CD4-positive, alpha-beta memory T cell (primary cell): ENCODE data around the gene FAM131B. TPM values are rescaled to one million over a fixed set of nuclear protein-coding genes. Genes with fewer than 3 reads are reported as not detected.

ENCODE experiments used
- CTCF ChIA-PET: fragments of 350-600 bp; sonication (Branson Sonifier 250); formaldehyde crosslinking; loops from one replicate; lab custom pipeline; 2021; ENCODE audit warnings: inconsistent platforms; ENCODE audit not compliant: partially characterized antibody; lab: Charles Lee
- POLR2A ChIA-PET: fragments of 350-600 bp; sonication (Branson Sonifier 250); formaldehyde crosslinking; loops from one replicate; lab custom pipeline; 2021; ENCODE audit not compliant: partially characterized antibody; lab: Charles Lee
- DNase-seq, 5 donors: peaks; one replicate each; pipeline versions ENCODE4 v3.0.0 to v3.0.0-alpha.2; 2020 to 2022; ENCODE audit warnings: mixed read lengths in 1 of 5
- H3K27ac ChIP-seq: one replicate; pipeline ENCODE4 v1.7.0; 2013; ENCODE audit warnings: low read depth, low read length
- H3K27me3 ChIP-seq: 2 replicates; pipeline ENCODE4 v1.7.0; 2013; ENCODE audit warnings: mild to moderate bottlenecking, low read length, moderate library complexity; ENCODE audit not compliant: insufficient read depth
- H3K36me3 ChIP-seq: 2 replicates; pipeline ENCODE4 v1.7.0; 2013; ENCODE audit warnings: mild to moderate bottlenecking, low read length, moderate library complexity; ENCODE audit not compliant: insufficient read depth
- H3K4me1 ChIP-seq: 2 replicates; pipeline ENCODE4 v1.7.0; 2013; ENCODE audit warnings: mild to moderate bottlenecking, low read length, moderate library complexity; ENCODE audit not compliant: insufficient read depth
- H3K4me3 ChIP-seq, 2 donors: one replicate each; pipeline ENCODE4 v1.7.0; 2013; ENCODE audit warnings: low read length in 2 of 2, mild to moderate bottlenecking in 1 of 2
- H3K9me3 ChIP-seq, 2 donors: one replicate each; pipeline ENCODE4 v1.7.0; 2013; ENCODE audit warnings: low read length in 2 of 2, control low read depth in 1 of 2; ENCODE audit not compliant: control insufficient read depth in 1 of 2
- H3K27ac Mint-ChIP-seq, 7 donors: one replicate each; pipeline ENCODE4 v1.8.0; 2020 to 2021; ENCODE audit warnings: mixed read lengths in 7 of 7, mild to moderate bottlenecking in 6 of 7, inconsistent platforms in 3 of 7, moderate library complexity in 3 of 7
- H3K27me3 Mint-ChIP-seq, 2 donors: one replicate each; pipeline ENCODE4 v1.8.0; 2020 to 2021; ENCODE audit warnings: mixed read lengths in 2 of 2
- H3K36me3 Mint-ChIP-seq, 2 donors: one replicate each; pipeline ENCODE4 v1.8.0; 2020 to 2021; ENCODE audit warnings: mixed read lengths in 2 of 2, inconsistent platforms in 1 of 2, mild to moderate bottlenecking in 1 of 2
- H3K4me1 Mint-ChIP-seq, 4 donors: one replicate each; pipeline ENCODE4 v1.8.0; 2020 to 2021; ENCODE audit warnings: mixed read lengths in 4 of 4, mild to moderate bottlenecking in 1 of 4
- H3K4me3 Mint-ChIP-seq, 8 donors: one replicate each; pipeline ENCODE4 v1.8.0; 2020 to 2021; ENCODE audit warnings: mixed read lengths in 8 of 8, mild to moderate bottlenecking in 7 of 8, moderate library complexity in 6 of 8, inconsistent platforms in 3 of 8
- H3K9me3 Mint-ChIP-seq, 8 donors: one replicate each; pipeline ENCODE4 v1.8.0; 2020 to 2021; ENCODE audit warnings: mixed read lengths in 8 of 8, mild to moderate bottlenecking in 5 of 8, inconsistent platforms in 3 of 8, moderate library complexity in 1 of 8
- intact Hi-C: fragments of 100-400 bp; cut with micrococcal nuclease; formaldehyde crosslinking; loops from one replicate; pipeline ENCODE4 v1.15.1; 2023
- polyA plus RNA-seq, 2 donors: library from polyadenylated mRNA; unstranded; fragments of 300-500 nt; fragmentation: Illumina TruSeq; gene quantifications; one replicate each; pipeline ENCODE4 v1.2.3, GENCODE V29; 2021
- total RNA-seq, 2 experiments: library from RNA; stranded (reverse); gene quantifications; one replicate each; pipeline ENCODE4 v1.2.3, GENCODE V29; 2021

Gene FAM131B
- total and polyA plus RNA-seq, 4 experiments from 2014 or later, result 0.61 to 0.97 TPM; not detected in 2

DNA sequence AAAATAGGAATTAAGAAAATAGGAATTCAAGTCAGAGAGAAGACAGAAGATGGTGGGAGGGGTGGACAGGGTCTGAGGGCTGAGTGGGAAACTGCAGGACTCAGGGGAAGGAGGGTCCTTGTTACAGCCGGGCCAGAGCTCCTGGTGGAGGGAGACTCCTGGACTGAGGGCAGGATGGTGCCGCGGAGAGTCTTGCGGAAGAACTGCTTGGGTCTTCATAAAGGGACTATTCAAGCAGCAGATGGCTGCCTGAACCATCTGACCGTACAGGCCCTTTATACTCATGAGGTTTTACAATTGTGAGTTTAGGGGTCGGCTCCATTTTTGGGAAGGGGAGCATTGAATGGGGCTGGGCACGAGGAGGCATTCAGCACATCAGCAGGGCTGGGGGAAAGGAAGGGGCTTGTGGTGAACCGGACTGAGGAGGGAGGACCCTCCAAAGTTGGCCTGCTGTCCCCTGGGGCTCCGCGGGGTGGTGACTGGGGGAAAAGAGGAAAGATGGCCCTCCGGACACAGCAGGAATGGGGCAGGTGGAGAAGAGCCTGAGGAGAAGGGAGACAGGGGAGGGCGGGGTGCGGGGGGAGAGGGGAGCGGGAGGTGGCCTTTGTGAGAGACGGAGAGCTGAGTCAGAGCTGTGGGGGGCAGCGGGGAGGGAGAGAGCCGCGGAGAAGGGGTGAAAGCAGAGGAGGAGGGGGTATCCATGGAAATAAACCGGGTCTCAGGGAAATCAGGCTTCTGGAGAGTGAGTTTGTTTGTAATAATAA is 1.5 kb downstream of the FAM131B start:
- CTCF ChIA-PET, result interaction anchor here (0.6 to 1.4 kb wide), 7 partner anchors 11 to 120 kb away, joined by 3 to 4 read pairs (median 4); no protein-coding TSS in a partner anchor
- H3K4me3 ChIP-seq, result no peak overlapping the region
- H3K9me3 ChIP-seq, result no peaks in the 10 kb centered on the region
- Mint-ChIP-seq H3K9me3 (peaks cover 0 to 2% (median 0%) of the 10 kb centered on the region in 8 donors), H3K36me3 (no peaks in the 10 kb centered on the region), H3K27ac (peak overlapping the region in 4 of 7 donors; percentile 9 to 38 (median 16)), H3K4me3 (peak overlapping the region in 7 of 8 donors; percentile 55 to 84 (median 77)), H3K27me3 (peaks cover 15 to 16% of the 10 kb centered on the region in 2 donors), H3K4me1 (peaks cover 9 to 16% (median 12%) of the 10 kb centered on the region in 4 donors)
- H3K27ac ChIP-seq, result no peak overlapping the region
- POLR2A ChIA-PET, result interaction anchor here (1.5 to 2.1 kb wide), 4 partner anchors 11 to 19 kb away, joined by 4 to 10 read pairs (median 5); no protein-coding TSS in a partner anchor
- peaks cover 27% of the 10 kb centered on the region for H3K27me3 ChIP-seq
- no peak for DNase-seq
- intact Hi-C loops, result loop anchor here (5.0 kb wide), 1 partner anchor 1624 kb away; the partner anchor contains the start of gene SSBP1
- H3K4me1 ChIP-seq, result peaks cover 8% of the 10 kb centered on the region
- no peaks in the 10 kb centered on the region for H3K36me3 ChIP-seq

DNA sequence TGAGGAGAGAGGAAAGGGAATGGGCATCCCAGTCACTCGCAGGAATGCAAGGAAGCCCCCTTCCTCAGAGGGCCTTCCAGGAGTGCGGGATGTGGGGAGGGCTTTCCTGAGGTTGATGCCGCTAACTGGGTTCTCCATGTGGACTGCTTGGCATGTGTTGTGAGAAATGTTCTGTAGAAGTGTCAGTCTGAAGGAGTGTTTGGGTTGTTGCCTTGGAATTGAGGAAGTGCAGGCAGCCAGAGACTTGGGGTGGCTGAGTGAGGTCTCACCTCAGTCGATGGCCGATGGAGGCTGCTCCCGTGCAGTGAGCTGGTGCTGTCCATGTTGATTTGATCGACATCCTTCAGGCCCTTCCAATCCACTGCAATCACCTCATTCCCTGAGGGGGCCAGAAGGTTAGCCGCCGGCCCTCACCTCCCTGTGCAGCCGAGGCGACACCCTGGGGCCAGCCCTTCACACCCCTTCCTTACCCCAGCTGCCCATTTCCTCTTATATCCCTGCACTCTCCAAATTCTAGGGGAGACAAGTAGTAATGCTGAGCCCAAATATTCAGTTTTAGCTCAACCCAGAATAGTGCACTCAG is 2.7 kb downstream of the FAM131B start:
- no peak overlapping the region for H3K27ac ChIP-seq
- H3K4me1 ChIP-seq, result peaks cover 8% of the 10 kb centered on the region
- H3K9me3 ChIP-seq, result no peaks in the 10 kb centered on the region
- no peaks in the 10 kb centered on the region for H3K36me3 ChIP-seq
- Mint-ChIP-seq H3K36me3 (no peaks in the 10 kb centered on the region), H3K9me3 (peaks cover 0 to 2% (median 0%) of the 10 kb centered on the region in 8 donors), H3K27me3 (peaks cover 12% of the 10 kb centered on the region in 2 donors), H3K27ac (peak overlapping the region in 2 of 7 donors; percentile 31 to 38), H3K4me3 (peak overlapping the region in 7 of 8 donors; percentile 23 to 84 (median 73)), H3K4me1 (peaks cover 9 to 16% (median 12%) of the 10 kb centered on the region in 4 donors)
- POLR2A ChIA-PET, result interaction anchor here (1.5 to 2.1 kb wide), 4 partner anchors 12 to 20 kb away, joined by 4 to 10 read pairs (median 5); no protein-coding TSS in a partner anchor
- no peak for DNase-seq
- intact Hi-C loops, result loop anchor here (5.0 kb wide), 1 partner anchor 1623 kb away; the partner anchor contains the start of gene SSBP1
- CTCF ChIA-PET, result interaction anchor here (0.7 to 1.4 kb wide), 6 partner anchors 14 to 119 kb away, joined by 3 to 6 read pairs (median 4); no protein-coding TSS in a partner anchor
- H3K27me3 ChIP-seq, result peaks cover 19% of the 10 kb centered on the region
- H3K4me3 ChIP-seq, result no peak overlapping the region

GRCh38 chr7:143358626-143359025 is 3.9 kb downstream of the FAM131B start:
- Histone ChIP-seq H3K9me3 (no peaks in the 10 kb centered on the region), H3K36me3 (no peaks in the 10 kb centered on the region), H3K27ac (no peak overlapping the region), H3K27me3 (peaks cover 7% of the 10 kb centered on the region), H3K4me1 (peaks cover 8% of the 10 kb centered on the region), H3K4me3 (no peak overlapping the region)
- Mint-ChIP-seq H3K4me1 (peaks cover 9 to 12% (median 11%) of the 10 kb centered on the region in 4 donors), H3K4me3 (no peak overlapping the region), H3K27ac (no peak overlapping the region), H3K27me3 (peaks cover 6 to 9% of the 10 kb centered on the region in 2 donors), H3K9me3 (peaks cover 0 to 2% (median 0%) of the 10 kb centered on the region in 8 donors), H3K36me3 (no peaks in the 10 kb centered on the region)
- intact Hi-C loops, result no loop called here
- POLR2A ChIA-PET, result interaction anchor here (2.1 kb wide), 1 partner anchor 13 kb away, joined by 6 read pairs; no protein-coding TSS in a partner anchor
- CTCF ChIA-PET, result interaction anchor here (0.8 to 1.7 kb wide), 4 partner anchors 13 to 58 kb away, joined by 3 to 6 read pairs (median 4); no protein-coding TSS in a partner anchor
- DNase-seq, result no peak

DNA sequence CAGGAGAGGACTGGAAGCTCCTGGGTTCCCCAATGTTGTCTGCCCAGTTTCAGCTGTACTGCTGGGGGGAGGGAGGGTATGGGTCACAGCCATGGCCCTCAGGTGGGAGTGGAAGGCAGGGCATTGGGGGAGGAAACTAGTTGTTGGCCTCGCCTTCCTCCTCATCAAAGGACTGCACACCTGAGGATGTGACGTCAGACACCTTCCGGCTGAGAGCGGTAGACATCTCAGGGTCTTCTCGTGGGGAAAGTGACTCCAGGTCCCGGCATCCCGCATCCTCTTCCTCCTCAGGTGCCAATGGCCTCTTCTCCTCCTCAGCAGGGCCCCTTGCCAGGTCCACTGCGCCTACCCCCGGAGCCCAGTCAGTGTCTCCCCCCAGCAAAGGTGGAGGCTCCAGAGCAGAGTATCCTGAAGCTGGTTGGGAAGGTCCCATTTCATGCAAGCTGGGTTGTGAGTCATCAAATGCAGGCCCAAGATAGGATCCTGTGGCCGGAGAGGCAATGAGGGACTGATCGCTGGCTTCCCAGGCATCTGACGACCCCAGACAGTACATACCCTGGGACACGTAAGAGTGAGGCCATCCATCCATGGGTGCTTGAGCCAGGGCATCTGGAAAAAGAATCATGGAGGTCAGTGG is 6.0 kb downstream of the FAM131B start:
- Mint-ChIP-seq H3K4me3 (peak overlapping the region in 1 of 8 donors; percentile 46), H3K4me1 (peaks cover 3 to 5% (median 4%) of the 10 kb centered on the region in 4 donors)

GRCh38 chr7:143355450-143356385 is 6.8 kb downstream of the FAM131B start:
- peaks cover 0 to 2% of the 10 kb centered on the region in 2 donors for H3K27me3 Mint-ChIP-seq
- CTCF ChIA-PET, result interaction anchor here (1.4 to 1.7 kb wide), 2 partner anchors 11 to 115 kb away, joined by 6 to 8 read pairs; no protein-coding TSS in a partner anchor
- H3K36me3 Mint-ChIP-seq, result no peaks in the 10 kb centered on the region
- DNase-seq, result no peak
- H3K27me3 ChIP-seq, result no peaks in the 10 kb centered on the region
- H3K4me1 ChIP-seq, result no peaks in the 10 kb centered on the region
- POLR2A ChIA-PET, result interaction anchor here (0.6 to 1.2 kb wide), 5 partner anchors 13 to 641 kb away, joined by 3 read pairs; no protein-coding TSS in a partner anchor
- H3K4me1 Mint-ChIP-seq, result peaks cover 3 to 5% (median 4%) of the 10 kb centered on the region in 4 donors
- H3K9me3 Mint-ChIP-seq, result peaks cover 0 to 2% (median 0%) of the 10 kb centered on the region in 8 donors
- no peaks in the 10 kb centered on the region for H3K9me3 ChIP-seq
- intact Hi-C loops, result no loop called here
- no peak overlapping the region for H3K4me3 Mint-ChIP-seq
- no peak overlapping the region for H3K4me3 ChIP-seq
- H3K36me3 ChIP-seq, result no peaks in the 10 kb centered on the region
- peak overlapping the region in 1 of 7 donors; percentile 44 for H3K27ac Mint-ChIP-seq
- no peak overlapping the region for H3K27ac ChIP-seq

More for the DNA sequence above, 6.0 kb downstream of the FAM131B start:
- Mint-ChIP-seq H3K27me3 (peaks cover 0 to 3% of the 10 kb centered on the region in 2 donors), H3K36me3 (no peaks in the 10 kb centered on the region), H3K27ac (peak overlapping the region in 2 of 7 donors; percentile 28 to 76), H3K9me3 (peaks cover 0 to 2% (median 0%) of the 10 kb centered on the region in 8 donors)
- no peaks in the 10 kb centered on the region for H3K27me3 ChIP-seq
- no peak overlapping the region for H3K27ac ChIP-seq
- H3K4me1 ChIP-seq, result no peaks in the 10 kb centered on the region
- no peaks in the 10 kb centered on the region for H3K36me3 ChIP-seq
- ChIA-PET CTCF (interaction anchor here (1.4 to 1.7 kb wide), 2 partner anchors 11 to 116 kb away, joined by 6 to 8 read pairs; no protein-coding TSS in a partner anchor), POLR2A (interaction anchor here (0.7 to 1.2 kb wide), 2 partner anchors 12 to 24 kb away, joined by 3 read pairs; no protein-coding TSS in a partner anchor)
- no peaks in the 10 kb centered on the region for H3K9me3 ChIP-seq
- no peak for DNase-seq
- no peak overlapping the region for H3K4me3 ChIP-seq
- intact Hi-C loops, result no loop called here

DNA sequence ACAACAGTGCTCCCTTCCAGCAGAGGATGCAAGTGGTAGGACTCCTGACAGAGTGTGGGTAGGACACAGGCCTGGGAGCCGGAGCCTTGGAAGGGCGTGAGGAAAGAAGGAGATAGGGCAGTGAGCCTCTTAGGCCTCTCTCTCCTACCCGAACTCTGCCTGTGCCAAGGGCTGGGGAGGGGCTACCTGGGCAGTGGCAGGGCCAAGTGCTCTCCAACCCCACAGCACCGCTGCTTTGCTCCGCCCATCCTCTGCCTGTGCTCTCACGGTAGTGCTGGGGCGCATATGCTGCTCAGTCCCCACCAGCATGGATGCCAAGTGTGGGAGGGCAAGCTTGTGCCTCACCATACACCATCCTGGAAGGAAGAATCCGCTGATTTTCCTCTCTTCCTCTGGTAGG is 7.5 kb downstream of the FAM131B start:
- POLR2A ChIA-PET, result interaction anchor here (0.6 to 0.7 kb wide), 2 partner anchors 25 to 60 kb away, joined by 3 read pairs; no protein-coding TSS in a partner anchor
- intact Hi-C loops, result no loop called here
- no peak overlapping the region for H3K4me3 Mint-ChIP-seq
- H3K9me3 Mint-ChIP-seq, result no peaks in the 10 kb centered on the region
- Histone ChIP-seq H3K9me3 (no peaks in the 10 kb centered on the region), H3K27ac (no peak overlapping the region), H3K27me3 (no peaks in the 10 kb centered on the region), H3K4me3 (no peak overlapping the region), H3K36me3 (no peaks in the 10 kb centered on the region), H3K4me1 (no peaks in the 10 kb centered on the region)
- H3K4me1 Mint-ChIP-seq, result peaks cover 0 to 2% (median under 1%) of the 10 kb centered on the region in 4 donors
- H3K36me3 Mint-ChIP-seq, result no peaks in the 10 kb centered on the region
- H3K27me3 Mint-ChIP-seq, result no peaks in the 10 kb centered on the region
- no peak overlapping the region for H3K27ac Mint-ChIP-seq
- no peak for DNase-seq
- CTCF ChIA-PET, result interaction anchor here (1.4 to 1.7 kb wide), 2 partner anchors 10 to 115 kb away, joined by 6 to 8 read pairs; no protein-coding TSS in a partner anchor
